Right cardiac atrium (tissue), 5 donors: ENCODE measurements around the gene SEL1L. TPM values are rescaled to one million over a fixed set of nuclear protein-coding genes. Genes with fewer than 3 reads are reported as not detected.
"Not testable (repeated sequence)": the region's sequence is repeated elsewhere in the genome, so short reads cannot be mapped to it uniquely, and the experiment has no call there.

ENCODE experiments used
- ATAC-seq, 2 donors: fragments of 200-7000 bp; cut with Tn5 transposase; one replicate each; pipeline versions ENCODE4 v1.8.0 to v1.9.1; 2020; ENCODE audit warnings: moderate library complexity in 2 of 2, mild to moderate bottlenecking in 1 of 2
- DNase-seq, 3 donors: peaks; one replicate each; pipeline ENCODE4 v3.0.0-alpha.2; 2020
- H3K27ac ChIP-seq: one replicate; pipeline ENCODE4 v1.5.1; 2013; ENCODE audit warnings: mild to moderate bottlenecking, low read length, control low read depth, moderate library complexity
- H3K27me3 ChIP-seq: one replicate; pipeline ENCODE4 v1.6.1; 2013; ENCODE audit not compliant: control insufficient read depth, insufficient read depth
- H3K4me1 ChIP-seq: one replicate; pipeline ENCODE4 v1.6.1; 2013; ENCODE audit warnings: low read length; ENCODE audit not compliant: control insufficient read depth, insufficient read depth
- H3K4me3 ChIP-seq: one replicate; pipeline ENCODE4 v1.5.1; 2013; ENCODE audit warnings: low read length, control low read depth
- H3K9me3 ChIP-seq: one replicate; pipeline ENCODE4 v1.6.1; 2013; ENCODE audit warnings: low read length; ENCODE audit not compliant: control insufficient read depth
- WGBS: extraction: QIAGEN DNeasy Blood & Tissue Kit; methylation state at CpG from one replicate; pipeline ENCODE4 v1.1.7; 2013; 5-methylcytosine and 5-hydroxymethylcytosine counted together
- intact Hi-C, 4 donors: fragments of 100-400 bp; cut with DNase I; formaldehyde crosslinking; loops; one replicate each; pipeline versions ENCODE4 v1.11.0 to v1.14.0; 2022 to 2023
- polyA plus RNA-seq: library from polyadenylated mRNA; stranded (reverse); fragments of 200-250 nt; gene quantifications from one replicate; pipeline ENCODE4 v1.2.3, GENCODE V29; 2013
- total RNA-seq, 4 donors: library from RNA; stranded (reverse); fragmentation: NEBNext Ultra II Directional; extraction: Animal tissue kit (Norgen Biotek cat#: 25700); gene quantifications; one replicate each; pipeline ENCODE4 v1.2.1, GENCODE V29; 2021
- donor health status: healthy with polysubstance abuse.
- donor health status: DM: no; HTN: yes; CAD: no.
- donor health status: DM: no; HTN: no; CAD: no.
- donor health status: DM: no; HTN: yes; CAD: no; lungs with severe emphysema.
- donor health status: DM: yes; HTN: yes; CAD: no.

Gene SEL1L
- total and polyA plus RNA-seq, 5 donors: 13.9 to 77.7 (median 61.7) TPM

GRCh38 chr14:81555684-81556083, 22.0 kb upstream of the SEL1L start:
- Histone ChIP-seq H3K4me1 (peaks cover 3% of the 10 kb centered on the region), H3K27me3 (no peaks in the 10 kb centered on the region), H3K27ac (no peak overlapping the region), H3K4me3 (no peak overlapping the region), H3K9me3 (no peaks in the 10 kb centered on the region)
- ATAC-seq (no peak), DNase-seq (no peak)
- intact Hi-C loops: no loop called here
- 77% methylated on average over 2 of the region's 2 CpGs for WGBS

- DNase-seq (no peak), ATAC-seq (no peak)
- intact Hi-C loops: no loop called here
- H3K4me1 ChIP-seq: peaks cover 3% of the 10 kb centered on the region
- H3K27ac ChIP-seq: no peak overlapping the region
- 71% methylated on average over 4 of the region's 4 CpGs for WGBS
- no peaks in the 10 kb centered on the region for H3K9me3 ChIP-seq
- H3K4me3 ChIP-seq: no peak overlapping the region
- H3K27me3 ChIP-seq: no peaks in the 10 kb centered on the region
These were observed 21.4 kb upstream of the SEL1L start for GRCh38 chr14:81555051-81555450.

GRCh38 chr14:81551471-81551870, 17.8 kb upstream of the SEL1L start:
- Histone ChIP-seq H3K9me3 (no peaks in the 10 kb centered on the region), H3K27ac (no peak overlapping the region), H3K27me3 (no peaks in the 10 kb centered on the region), H3K4me1 (no peaks in the 10 kb centered on the region), H3K4me3 (no peak overlapping the region)
- DNase-seq: no peak
- intact Hi-C loops: no loop called here
- ATAC-seq: no peak
- 87% methylated on average over 3 of the region's 3 CpGs for WGBS

- no peak overlapping the region for H3K27ac ChIP-seq
- ATAC-seq (no peak), DNase-seq (no peak)
- 64% methylated on average over 4 of the region's 4 CpGs for WGBS
- H3K4me3 ChIP-seq: no peak overlapping the region
- no peaks in the 10 kb centered on the region for H3K27me3 ChIP-seq
- H3K4me1 ChIP-seq: no peaks in the 10 kb centered on the region
- intact Hi-C loops: no loop called here
- no peaks in the 10 kb centered on the region for H3K9me3 ChIP-seq
These were observed 16.5 kb upstream of the SEL1L start for GRCh38 chr14:81550001-81550637.

GRCh38 chr14:81541206-81541605, 7.6 kb upstream of the SEL1L start:
- H3K9me3 ChIP-seq, H3K4me3 ChIP-seq, H3K4me1 ChIP-seq, ATAC-seq, H3K27ac ChIP-seq, H3K27me3 ChIP-seq, intact Hi-C loops: not testable (repeated sequence)
- WGBS: 85% methylated on average over 5 of the region's 5 CpGs
- DNase-seq: peak in 1 of 3 donors; percentile 47

- DNase-seq (no peak), ATAC-seq (no peak)
- H3K27me3 ChIP-seq: no peaks in the 10 kb centered on the region
- no peak overlapping the region for H3K27ac ChIP-seq
- H3K4me1 ChIP-seq: no peaks in the 10 kb centered on the region
- 45% methylated on average over 2 of the region's 2 CpGs for WGBS
- intact Hi-C loops: no loop called here
- H3K4me3 ChIP-seq: no peak overlapping the region
- H3K9me3 ChIP-seq: no peaks in the 10 kb centered on the region
These were observed 3.5 kb upstream of the SEL1L start for GRCh38 chr14:81537193-81537592.

GRCh38 chr14:81536241-81536771, 2.7 kb upstream of the SEL1L start:
- Histone ChIP-seq H3K4me1 (peaks cover 2% of the 10 kb centered on the region), H3K4me3 (no peak overlapping the region), H3K27me3 (no peaks in the 10 kb centered on the region), H3K27ac (peak overlapping the region; percentile 21), H3K9me3 (no peaks in the 10 kb centered on the region)
- intact Hi-C loops: no loop called here
- no peak for DNase-seq
- no peak for ATAC-seq
- 26% methylated on average over 2 of the region's 2 CpGs for WGBS

- H3K9me3 ChIP-seq: no peaks in the 10 kb centered on the region
- ATAC-seq (no peak), DNase-seq (no peak)
- peak overlapping the region; percentile 48 for H3K27ac ChIP-seq
- intact Hi-C loops: no loop called here
- no peak overlapping the region for H3K4me3 ChIP-seq
- H3K4me1 ChIP-seq: peaks cover 2% of the 10 kb centered on the region
- 47% methylated on average over 3 of the region's 3 CpGs for WGBS
- no peaks in the 10 kb centered on the region for H3K27me3 ChIP-seq
These were observed 1.9 kb upstream of the SEL1L start for GRCh38 chr14:81535396-81536164.

GRCh38 chr14:81534510-81535074, 939 bp upstream of the SEL1L start:
- 92% methylated on average over 8 of the region's 8 CpGs for WGBS
- peak overlapping the region; percentile 6 for H3K27ac ChIP-seq
- H3K4me3 ChIP-seq: peak overlapping the region; percentile 17
- H3K27me3 ChIP-seq: no peaks in the 10 kb centered on the region
- ATAC-seq (no peak), DNase-seq (no peak)
- H3K9me3 ChIP-seq: no peaks in the 10 kb centered on the region
- H3K4me1 ChIP-seq: peaks cover 2% of the 10 kb centered on the region
- intact Hi-C loops: no loop called here

- intact Hi-C loops: no loop called here
- peak overlapping the region; percentile 22 for H3K27ac ChIP-seq
- peak overlapping the region; percentile 72 for H3K4me3 ChIP-seq
- ATAC-seq (no peak), DNase-seq (no peak)
- no peaks in the 10 kb centered on the region for H3K9me3 ChIP-seq
- H3K4me1 ChIP-seq: peaks cover 2% of the 10 kb centered on the region
- H3K27me3 ChIP-seq: no peaks in the 10 kb centered on the region
- under 1% methylated on average over 10 of the region's 10 CpGs for WGBS
These were observed 479 bp downstream of the SEL1L start for GRCh38 chr14:81533212-81533535.

- Histone ChIP-seq H3K9me3 (no peaks in the 10 kb centered on the region), H3K4me3 (no peak overlapping the region), H3K27me3 (no peaks in the 10 kb centered on the region), H3K27ac (no peak overlapping the region), H3K4me1 (peaks cover 2% of the 10 kb centered on the region)
- DNase-seq (no peak), ATAC-seq (no peak)
- 59% methylated on average over 2 of the region's 2 CpGs for WGBS
- intact Hi-C loops: no loop called here
These were observed 4.3 kb downstream of the SEL1L start for GRCh38 chr14:81529391-81529790.
